Measurements from ENCODE around the gene CBX5. TPM values are rescaled to one million over a fixed set of nuclear protein-coding genes. Genes with fewer than 3 reads are reported as not detected.
A peak's percentile ranks its signal among the peaks of the same experiment; 100 is the strongest.

The CBX5 gene
- total and polyA plus RNA-seq, 9 of the 15 experiments (the other 6 are each of a cell fraction or from before 2014, with no cell fraction given): 32.6 to 102 (median 59.2) TPM

DNA sequence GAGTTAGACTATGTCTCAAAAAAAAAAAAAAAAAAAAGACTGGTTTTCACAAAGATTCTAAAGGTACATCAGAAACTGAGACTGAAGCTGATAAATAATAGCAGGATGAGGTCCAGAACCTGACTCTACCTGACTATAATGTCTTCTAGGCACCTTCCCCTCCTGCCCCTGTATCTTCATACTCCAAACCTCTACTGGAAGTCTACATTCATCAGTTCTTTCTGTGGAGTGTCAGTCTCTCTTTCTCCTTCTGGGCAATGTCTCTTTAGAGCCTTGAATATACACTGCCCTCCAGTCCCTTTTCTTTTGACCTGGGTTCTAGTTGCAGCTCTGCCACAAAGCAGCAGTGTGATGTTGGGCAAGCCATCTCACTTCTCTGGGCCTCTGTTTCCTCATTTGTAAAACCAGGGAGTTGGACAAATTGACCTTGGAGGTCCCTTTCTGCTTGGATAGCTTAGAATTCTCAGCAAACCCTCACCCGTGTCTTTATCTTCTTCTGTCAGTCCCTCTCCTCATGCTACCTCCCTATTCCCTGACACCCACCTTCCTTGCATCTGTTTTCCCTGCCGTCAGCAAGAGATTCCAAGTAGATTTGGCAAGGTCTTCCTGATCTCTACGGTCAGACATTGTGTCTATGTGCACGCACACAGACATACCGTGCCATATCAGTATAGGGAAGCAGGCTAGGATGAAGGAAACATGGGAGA, 16.6 kb upstream of the CBX5 start (continued):
- TF ChIP-seq, protein P1, sequence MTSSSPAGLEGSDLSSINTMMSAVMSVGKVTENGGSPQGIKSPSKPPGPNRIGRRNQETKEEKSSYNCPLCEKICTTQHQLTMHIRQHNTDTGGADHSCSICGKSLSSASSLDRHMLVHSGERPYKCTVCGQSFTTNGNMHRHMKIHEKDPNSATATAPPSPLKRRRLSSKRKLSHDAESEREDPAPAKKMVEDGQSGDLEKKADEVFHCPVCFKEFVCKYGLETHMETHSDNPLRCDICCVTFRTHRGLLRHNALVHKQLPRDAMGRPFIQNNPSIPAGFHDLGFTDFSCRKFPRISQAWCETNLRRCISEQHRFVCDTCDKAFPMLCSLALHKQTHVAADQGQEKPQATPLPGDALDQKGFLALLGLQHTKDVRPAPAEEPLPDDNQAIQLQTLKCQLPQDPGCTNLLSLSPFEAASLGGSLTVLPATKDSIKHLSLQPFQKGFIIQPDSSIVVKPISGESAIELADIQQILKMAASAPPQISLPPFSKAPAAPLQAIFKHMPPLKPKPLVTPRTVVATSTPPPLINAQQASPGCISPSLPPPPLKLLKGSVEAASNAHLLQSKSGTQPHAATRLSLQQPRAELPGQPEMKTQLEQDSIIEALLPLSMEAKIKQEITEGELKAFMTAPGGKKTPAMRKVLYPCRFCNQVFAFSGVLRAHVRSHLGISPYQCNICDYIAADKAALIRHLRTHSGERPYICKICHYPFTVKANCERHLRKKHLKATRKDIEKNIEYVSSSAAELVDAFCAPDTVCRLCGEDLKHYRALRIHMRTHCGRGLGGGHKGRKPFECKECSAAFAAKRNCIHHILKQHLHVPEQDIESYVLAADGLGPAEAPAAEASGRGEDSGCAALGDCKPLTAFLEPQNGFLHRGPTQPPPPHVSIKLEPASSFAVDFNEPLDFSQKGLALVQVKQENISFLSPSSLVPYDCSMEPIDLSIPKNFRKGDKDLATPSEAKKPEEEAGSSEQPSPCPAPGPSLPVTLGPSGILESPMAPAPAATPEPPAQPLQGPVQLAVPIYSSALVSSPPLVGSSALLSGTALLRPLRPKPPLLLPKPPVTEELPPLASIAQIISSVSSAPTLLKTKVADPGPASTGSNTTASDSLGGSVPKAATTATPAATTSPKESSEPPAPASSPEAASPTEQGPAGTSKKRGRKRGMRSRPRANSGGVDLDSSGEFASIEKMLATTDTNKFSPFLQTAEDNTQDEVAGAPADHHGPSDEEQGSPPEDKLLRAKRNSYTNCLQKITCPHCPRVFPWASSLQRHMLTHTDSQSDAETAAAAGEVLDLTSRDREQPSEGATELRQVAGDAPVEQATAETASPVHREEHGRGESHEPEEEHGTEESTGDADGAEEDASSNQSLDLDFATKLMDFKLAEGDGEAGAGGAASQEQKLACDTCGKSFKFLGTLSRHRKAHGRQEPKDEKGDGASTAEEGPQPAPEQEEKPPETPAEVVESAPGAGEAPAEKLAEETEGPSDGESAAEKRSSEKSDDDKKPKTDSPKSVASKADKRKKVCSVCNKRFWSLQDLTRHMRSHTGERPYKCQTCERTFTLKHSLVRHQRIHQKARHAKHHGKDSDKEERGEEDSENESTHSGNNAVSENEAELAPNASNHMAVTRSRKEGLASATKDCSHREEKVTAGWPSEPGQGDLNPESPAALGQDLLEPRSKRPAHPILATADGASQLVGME (CRISPR knock-in tag; IDR thresholded peaks at IDR 0.05): no peak
- TF ChIP-seq NONO (IDR thresholded peaks at IDR 0.05; ENCODE audit: low read depth in 2 of 2, low read length in 1 of 2) (no peak), PHB2 (IDR thresholded peaks at IDR 0.05; ENCODE audit: low read depth) (no peak; the same call in 1 of the 2 replicates), ADNP (tag; IDR thresholded peaks at IDR 0.05) (no peak), ELF2 (CRISPR knock-in tag; IDR thresholded peaks at IDR 0.05) (no peak), MTF1 (CRISPR knock-in tag; IDR thresholded peaks at IDR 0.05; ENCODE audit: borderline replicate concordance) (no peak), TGIF2 (CRISPR knock-in tag; IDR thresholded peaks at IDR 0.05) (no peak), HDAC8 (tag; IDR thresholded peaks at IDR 0.05) (no peak), NRF1 (conservative IDR thresholded peaks at IDR 0.05 in 1 of 2, IDR thresholded peaks at IDR 0.05 in 1 of 2) (0 out of 4 replicates have a peak, but pooled peaks of 1 of the 2 experiments have one; percentile 21), SRSF7 (optimal IDR thresholded peaks at IDR 0.05; ENCODE audit: low read depth, low read length) (no peak), NBN (IDR thresholded peaks at IDR 0.05; ENCODE audit: low read depth) (peak; percentile 68), COPS2 (conservative IDR thresholded peaks at IDR 0.05) (no peak), RBM25 (IDR thresholded peaks at IDR 0.05; ENCODE audit: low read depth, low read length, severe bottlenecking) (no peak), CREBBP (IDR thresholded peaks at IDR 0.05; ENCODE audit: low read depth, low read length) (no peak), ZNF311 (CRISPR knock-in tag; IDR thresholded peaks at IDR 0.05) (no peak), MYBL2 (IDR thresholded peaks at IDR 0.05; ENCODE audit: low read depth) (no peak), MYBL2 (CRISPR knock-in tag; IDR thresholded peaks at IDR 0.05; ENCODE audit: borderline replicate concordance) (no peak)
